Esophagus (tissue), 2 donors: Measurements from ENCODE around the gene SEH1L. TPM values are rescaled to one million over a fixed set of nuclear protein-coding genes. Genes with fewer than 3 reads are reported as not detected.

ENCODE experiments used
- H3K27ac ChIP-seq, 2 donors: one replicate each; pipeline ENCODE4 v1.5.1; 2013; ENCODE audit warnings: low read depth in 2 of 2, mild to moderate bottlenecking in 2 of 2, inconsistent platforms in 1 of 2, low read length in 1 of 2, moderate library complexity in 1 of 2
- H3K27me3 ChIP-seq, 2 donors: one replicate each; pipeline ENCODE4 v1.6.1; 2013; ENCODE audit warnings: low read length in 2 of 2, control low read depth in 1 of 2, mild to moderate bottlenecking in 1 of 2; ENCODE audit not compliant: insufficient read depth in 2 of 2, control insufficient read depth in 1 of 2
- H3K36me3 ChIP-seq, 2 donors: one replicate each; pipeline ENCODE4 v1.6.1; 2013; ENCODE audit warnings: low read length in 1 of 2; ENCODE audit not compliant: control insufficient read depth in 2 of 2, insufficient read depth in 2 of 2
- H3K4me1 ChIP-seq, 2 donors: one replicate each; pipeline ENCODE4 v1.6.1; 2013; ENCODE audit warnings: low read length in 1 of 2; ENCODE audit not compliant: control insufficient read depth in 2 of 2, insufficient read depth in 2 of 2
- H3K4me3 ChIP-seq, 2 donors: one replicate each; pipeline ENCODE4 v1.5.1; 2013; ENCODE audit warnings: low read length in 2 of 2, mild to moderate bottlenecking in 2 of 2, low read depth in 1 of 2, moderate library complexity in 1 of 2
- H3K9me3 ChIP-seq, 2 donors: one replicate each; pipeline ENCODE4 v1.6.1; 2013; ENCODE audit warnings: mild to moderate bottlenecking in 2 of 2, low read depth in 1 of 2, low read length in 1 of 2, moderate library complexity in 1 of 2; ENCODE audit not compliant: control insufficient read depth in 2 of 2, insufficient read depth in 1 of 2
- WGBS, 2 donors: extraction: QIAGEN DNeasy Blood & Tissue Kit; methylation state at CpG; one replicate each; pipeline ENCODE4 v1.1.7; 2013; 5-methylcytosine and 5-hydroxymethylcytosine counted together
- polyA plus RNA-seq, 2 donors: library from polyadenylated mRNA; stranded (reverse); fragments of 200-250 nt; gene quantifications; one replicate each; pipeline ENCODE4 v1.2.3, GENCODE V29; 2013
- donor health status: healthy with polysubstance abuse.
- donor health status: Bipolar disorder and iron deficiency.

SEH1L gene
- polyA plus RNA-seq, 2 donors: 19.3 to 20.0 TPM

GRCh38 chr18:12911929-12912703 is 35.7 kb upstream of the SEH1L start:
- Histone ChIP-seq H3K4me3 (no peak overlapping the region), H3K9me3 (no peaks in the 10 kb centered on the region), H3K4me1 (peaks cover 0 to 3% of the 10 kb centered on the region in 2 donors), H3K36me3 (no peaks in the 10 kb centered on the region), H3K27me3 (no peaks in the 10 kb centered on the region), H3K27ac (no peak overlapping the region)
- WGBS, 2 donors: 65 to 68% methylated on average over 72 to 75 of the region's 75 CpGs

DNA sequence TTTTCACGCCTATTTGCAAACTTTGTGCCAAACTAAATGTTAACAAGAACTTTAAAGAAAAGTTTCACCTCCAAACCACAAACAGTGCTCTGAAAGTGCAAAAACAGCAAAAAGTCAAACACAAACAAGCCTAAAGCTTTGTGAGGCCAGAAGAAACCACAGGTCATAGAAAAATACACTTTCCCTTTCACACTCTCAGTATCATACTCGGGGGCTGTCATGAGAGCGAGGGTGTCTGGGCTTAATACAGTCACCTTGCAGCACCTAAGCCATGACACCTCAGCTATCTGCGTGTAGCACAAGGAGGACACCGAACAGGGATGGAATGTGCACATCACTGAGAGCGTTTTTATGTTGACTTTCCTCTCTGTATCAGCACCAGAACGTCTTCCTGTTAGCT is 26.6 kb upstream of the SEH1L start:
- no peak overlapping the region for H3K4me3 ChIP-seq
- H3K9me3 ChIP-seq: no peaks in the 10 kb centered on the region
- 50 to 66% methylated on average over 7 of the region's 7 CpGs for WGBS, 2 donors
- H3K4me1 ChIP-seq: no peaks in the 10 kb centered on the region
- no peak overlapping the region for H3K27ac ChIP-seq
- no peaks in the 10 kb centered on the region for H3K36me3 ChIP-seq
- no peaks in the 10 kb centered on the region for H3K27me3 ChIP-seq

GRCh38 chr18:12922266-12922665 is 25.5 kb upstream of the SEH1L start:
- no peak overlapping the region for H3K4me3 ChIP-seq
- no peaks in the 10 kb centered on the region for H3K27me3 ChIP-seq
- no peaks in the 10 kb centered on the region for H3K36me3 ChIP-seq
- no peaks in the 10 kb centered on the region for H3K4me1 ChIP-seq
- WGBS, 2 donors: 85 to 86% methylated on average over 1 of the region's 1 CpG
- H3K9me3 ChIP-seq: no peaks in the 10 kb centered on the region
- H3K27ac ChIP-seq: no peak overlapping the region

DNA sequence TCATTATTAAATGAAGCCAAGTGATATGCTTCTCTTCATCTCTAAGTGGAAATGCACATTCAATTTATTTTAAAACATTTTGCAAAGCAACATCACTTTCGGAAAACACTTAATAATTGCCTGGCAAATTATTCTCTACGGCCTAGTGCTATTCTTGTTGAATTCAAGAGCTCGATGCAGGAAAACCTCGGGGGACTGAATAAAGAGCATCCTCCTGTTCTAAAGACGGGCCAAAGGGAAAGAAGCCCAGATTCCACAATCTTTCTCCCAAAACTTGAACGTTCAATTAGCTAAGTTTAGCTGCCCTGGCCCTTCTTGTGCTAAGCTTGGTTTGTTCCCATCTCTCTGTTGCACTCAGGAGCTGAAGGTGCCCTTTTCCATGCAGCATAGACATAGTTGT is 23.2 kb upstream of the SEH1L start:
- 76 to 83% methylated on average over 6 of the region's 6 CpGs for WGBS, 2 donors
- Histone ChIP-seq H3K4me3 (no peak overlapping the region), H3K27me3 (no peaks in the 10 kb centered on the region), H3K36me3 (no peaks in the 10 kb centered on the region), H3K27ac (no peak overlapping the region), H3K9me3 (no peaks in the 10 kb centered on the region), H3K4me1 (no peaks in the 10 kb centered on the region)

DNA sequence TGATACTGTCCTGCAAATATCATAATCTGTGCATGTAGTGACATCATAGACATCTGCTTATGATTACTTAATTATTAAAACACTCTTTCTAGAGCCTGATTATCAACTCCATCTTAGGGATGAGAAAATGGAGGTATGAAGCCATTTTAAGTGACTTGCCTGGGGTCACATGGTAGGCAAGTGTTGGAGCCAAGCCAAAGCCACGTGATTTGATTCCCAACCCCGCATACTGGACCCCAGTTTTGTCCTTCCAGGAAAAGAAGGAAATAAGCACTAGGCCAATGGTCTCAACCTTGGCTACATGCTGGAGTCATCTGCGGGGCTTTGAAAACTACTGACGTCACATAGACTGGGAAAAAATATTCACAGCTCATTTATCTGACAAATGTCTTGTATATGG is 19.6 kb upstream of the SEH1L start:
- WGBS, 2 donors: 72 to 80% methylated on average over 4 of the region's 4 CpGs
- no peak overlapping the region for H3K4me3 ChIP-seq

GRCh38 chr18:12928641-12929040 is 19.2 kb upstream of the SEH1L start:
- Histone ChIP-seq H3K4me3 (no peak overlapping the region), H3K27me3 (no peaks in the 10 kb centered on the region), H3K36me3 (no peaks in the 10 kb centered on the region), H3K9me3 (no peaks in the 10 kb centered on the region), H3K4me1 (no peaks in the 10 kb centered on the region), H3K27ac (no peak overlapping the region)
- WGBS, 2 donors: 79 to 82% methylated on average over 5 of the region's 5 CpGs

More for the DNA sequence above, 19.6 kb upstream of the SEH1L start:
- no peaks in the 10 kb centered on the region for H3K4me1 ChIP-seq
- no peaks in the 10 kb centered on the region for H3K36me3 ChIP-seq
- no peak overlapping the region for H3K27ac ChIP-seq
- no peaks in the 10 kb centered on the region for H3K27me3 ChIP-seq
- H3K9me3 ChIP-seq: no peaks in the 10 kb centered on the region

- no peak overlapping the region for H3K4me3 ChIP-seq
- no peaks in the 10 kb centered on the region for H3K9me3 ChIP-seq
- H3K4me1 ChIP-seq: no peaks in the 10 kb centered on the region
- H3K36me3 ChIP-seq: no peaks in the 10 kb centered on the region
- H3K27me3 ChIP-seq: no peaks in the 10 kb centered on the region
- H3K27ac ChIP-seq: no peak overlapping the region
- 64 to 72% methylated on average over 5 of the region's 5 CpGs for WGBS, 2 donors
These were observed 18.2 kb upstream of the SEH1L start for GRCh38 chr18:12929477-12930083.

DNA sequence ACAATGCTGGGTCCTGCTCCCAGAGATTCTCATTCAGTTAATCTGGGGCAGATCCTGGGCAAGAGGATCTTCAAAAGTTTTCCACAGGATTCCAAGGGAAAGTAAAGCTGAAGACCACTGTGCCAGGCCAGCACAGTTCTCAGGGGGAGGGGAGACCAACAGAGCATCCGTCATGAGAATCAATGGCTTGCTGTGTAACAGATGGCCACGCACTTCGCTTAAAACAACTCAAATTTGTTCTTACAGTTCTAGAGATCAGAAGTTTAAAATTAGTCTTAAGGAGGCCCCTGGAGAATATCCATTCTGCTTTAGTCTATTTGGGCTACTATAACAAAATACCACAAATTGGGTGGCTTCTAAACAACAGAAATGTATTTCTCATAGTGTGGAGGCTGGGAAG is 17.4 kb upstream of the SEH1L start:
- no peak overlapping the region for H3K27ac ChIP-seq
- no peaks in the 10 kb centered on the region for H3K4me1 ChIP-seq
- no peak overlapping the region for H3K4me3 ChIP-seq
- 88 to 90% methylated on average over 3 of the region's 3 CpGs for WGBS, 2 donors
- H3K27me3 ChIP-seq: no peaks in the 10 kb centered on the region
- no peaks in the 10 kb centered on the region for H3K36me3 ChIP-seq
- no peaks in the 10 kb centered on the region for H3K9me3 ChIP-seq

- H3K36me3 ChIP-seq: no peaks in the 10 kb centered on the region
- 83 to 89% methylated on average over 3 of the region's 3 CpGs for WGBS, 2 donors
- H3K27me3 ChIP-seq: no peaks in the 10 kb centered on the region
- no peaks in the 10 kb centered on the region for H3K9me3 ChIP-seq
- H3K27ac ChIP-seq: no peak overlapping the region
- no peaks in the 10 kb centered on the region for H3K4me1 ChIP-seq
- no peak overlapping the region for H3K4me3 ChIP-seq
These were observed 16.9 kb upstream of the SEH1L start for GRCh38 chr18:12930908-12931307.

GRCh38 chr18:12933327-12933726 is 14.5 kb upstream of the SEH1L start:
- Histone ChIP-seq H3K4me1 (no peaks in the 10 kb centered on the region), H3K36me3 (no peaks in the 10 kb centered on the region)

More at GRCh38 chr18:12933327-12933726, 14.5 kb upstream of the SEH1L start:
- no peak overlapping the region for H3K4me3 ChIP-seq
- no peak overlapping the region for H3K27ac ChIP-seq
- H3K9me3 ChIP-seq: no peaks in the 10 kb centered on the region
- H3K27me3 ChIP-seq: no peaks in the 10 kb centered on the region
